ENCODE results near the gene CLTRN.

CLTRN gene

GRCh38 chrX:15607067-15607466 lies 57.5 kb downstream of the CLTRN start:
- Histone ChIP-seq H3K9ac (ENCODE audit: low read length) (no peak overlapping the region), H3K27me3 (ENCODE audit: control insufficient read depth in 1 of 2, insufficient read depth in 1 of 2, low read length in 2 of 2) (peaks cover 0 to 24% of the 10 kb centered on the region in 2 experiments), H3K9me3 (ENCODE audit: control insufficient read depth, low read length) (no peaks in the 10 kb centered on the region), H3K79me1 (replicated peaks; ENCODE audit: low read length, poor library complexity, severe bottlenecking) (no peaks in the 10 kb centered on the region), H3K4me2 (ENCODE audit: low read length, poor library complexity, severe bottlenecking) (no peak overlapping the region), H2BK12ac (ENCODE audit: low read length in 2 of 2) (no peak overlapping the region), H4K91ac (ENCODE audit: low read length) (no peak overlapping the region), H3K18ac (ENCODE audit: low read depth in 1 of 2, low read length in 2 of 2) (no peak overlapping the region), H3K36me3 (ENCODE audit: control insufficient read depth in 1 of 2, insufficient read depth in 2 of 2, low read depth in 1 of 2, low read length in 2 of 2) (no peaks in the 10 kb centered on the region), H2AK5ac (ENCODE audit: low read length, severe bottlenecking) (no peak overlapping the region), H3K27ac (ENCODE audit: low read length, poor library complexity, severe bottlenecking) (no peak overlapping the region), H3K14ac (ENCODE audit: low read length in 2 of 2) (no peak overlapping the region), H2BK15ac (ENCODE audit: low read depth, poor library complexity, severe bottlenecking) (no peak overlapping the region), H3K4ac (ENCODE audit: low read depth in 1 of 2, low read length in 2 of 2) (no peak overlapping the region), H3K4me3 (ENCODE audit: insufficient read depth in 1 of 2, low read depth in 1 of 2, low read length in 2 of 2) (no peak overlapping the region), H2BK120ac (ENCODE audit: low read depth, low read length) (no peak overlapping the region), H3K4me1 (ENCODE audit: control insufficient read depth, insufficient read depth, low read depth, low read length) (no peaks in the 10 kb centered on the region), H2BK5ac (ENCODE audit: low read depth, low read length, poor library complexity, severe bottlenecking) (no peak overlapping the region), H4K8ac (ENCODE audit: low read length) (no peak overlapping the region), H3K23ac (ENCODE audit: low read length in 2 of 2) (no peak overlapping the region), H2AFZ (ENCODE audit: low read depth, low read length) (no peak overlapping the region)
- DNase-seq = no peak
- 90% methylated on average over 3 of the region's 5 CpGs for WGBS

GRCh38 chrX:15606136-15606535 lies 58.5 kb downstream of the CLTRN start:
- no peak overlapping the region for H2AFZ ChIP-seq (ENCODE audit: low read depth, low read length)
- H3K9ac ChIP-seq (ENCODE audit: low read length) = no peak overlapping the region
- no peak overlapping the region for H3K18ac ChIP-seq (ENCODE audit: low read depth in 1 of 2, low read length in 2 of 2)
- H4K91ac ChIP-seq (ENCODE audit: low read length) = no peak overlapping the region
- no peaks in the 10 kb centered on the region for H3K4me1 ChIP-seq (ENCODE audit: control insufficient read depth, insufficient read depth, low read depth, low read length)
- no peaks in the 10 kb centered on the region for H3K36me3 ChIP-seq (ENCODE audit: control insufficient read depth in 1 of 2, insufficient read depth in 2 of 2, low read depth in 1 of 2, low read length in 2 of 2)
- H3K27me3 ChIP-seq (ENCODE audit: control insufficient read depth in 1 of 2, insufficient read depth in 1 of 2, low read length in 2 of 2) = peaks cover 0 to 24% of the 10 kb centered on the region in 2 experiments
- H3K79me1 ChIP-seq (replicated peaks; ENCODE audit: low read length, poor library complexity, severe bottlenecking) = no peaks in the 10 kb centered on the region
- H4K8ac ChIP-seq (ENCODE audit: low read length) = no peak overlapping the region
- no peak overlapping the region for H3K27ac ChIP-seq (ENCODE audit: low read length, poor library complexity, severe bottlenecking)
- no peak overlapping the region for H3K4me2 ChIP-seq (ENCODE audit: low read length, poor library complexity, severe bottlenecking)
- H3K14ac ChIP-seq (ENCODE audit: low read length in 2 of 2) = no peak overlapping the region
- no peak for DNase-seq
- H2BK120ac ChIP-seq (ENCODE audit: low read depth, low read length) = no peak overlapping the region
- no peak overlapping the region for H2BK12ac ChIP-seq (ENCODE audit: low read length in 2 of 2)
- no peaks in the 10 kb centered on the region for H3K9me3 ChIP-seq (ENCODE audit: control insufficient read depth, low read length)
- no peak overlapping the region for H2BK5ac ChIP-seq (ENCODE audit: low read depth, low read length, poor library complexity, severe bottlenecking)
- H3K4ac ChIP-seq (ENCODE audit: low read depth in 1 of 2, low read length in 2 of 2) = no peak overlapping the region
- H3K23ac ChIP-seq (ENCODE audit: low read length in 2 of 2) = no peak overlapping the region
- no peak overlapping the region for H2AK5ac ChIP-seq (ENCODE audit: low read length, severe bottlenecking)
- H2BK15ac ChIP-seq (ENCODE audit: low read depth, poor library complexity, severe bottlenecking) = no peak overlapping the region
- 20% methylated on average over 1 of the region's 1 CpG for WGBS
- H3K4me3 ChIP-seq (ENCODE audit: insufficient read depth in 1 of 2, low read depth in 1 of 2, low read length in 2 of 2) = no peak overlapping the region

- Histone ChIP-seq H3K27me3 (ENCODE audit: control insufficient read depth in 1 of 2, insufficient read depth in 1 of 2, low read length in 2 of 2) (peaks cover 0 to 22% of the 10 kb centered on the region in 2 experiments), H3K23ac (ENCODE audit: low read length in 2 of 2) (no peak overlapping the region), H4K91ac (ENCODE audit: low read length) (no peak overlapping the region), H3K36me3 (ENCODE audit: control insufficient read depth in 1 of 2, insufficient read depth in 2 of 2, low read depth in 1 of 2, low read length in 2 of 2) (no peaks in the 10 kb centered on the region), H4K8ac (ENCODE audit: low read length) (no peak overlapping the region), H3K9ac (ENCODE audit: low read length) (no peak overlapping the region), H3K4ac (ENCODE audit: low read depth in 1 of 2, low read length in 2 of 2) (no peak overlapping the region), H2AK5ac (ENCODE audit: low read length, severe bottlenecking) (no peak overlapping the region), H3K4me3 (ENCODE audit: insufficient read depth in 1 of 2, low read depth in 1 of 2, low read length in 2 of 2) (no peak overlapping the region), H2BK15ac (ENCODE audit: low read depth, poor library complexity, severe bottlenecking) (no peak overlapping the region), H3K4me2 (ENCODE audit: low read length, poor library complexity, severe bottlenecking) (no peak overlapping the region), H3K4me1 (ENCODE audit: control insufficient read depth, insufficient read depth, low read depth, low read length) (no peaks in the 10 kb centered on the region), H2BK5ac (ENCODE audit: low read depth, low read length, poor library complexity, severe bottlenecking) (no peak overlapping the region), H2BK120ac (ENCODE audit: low read depth, low read length) (no peak overlapping the region), H3K18ac (ENCODE audit: low read depth in 1 of 2, low read length in 2 of 2) (no peak overlapping the region), H3K9me3 (ENCODE audit: control insufficient read depth, low read length) (no peaks in the 10 kb centered on the region), H3K79me1 (replicated peaks; ENCODE audit: low read length, poor library complexity, severe bottlenecking) (no peaks in the 10 kb centered on the region), H2BK12ac (ENCODE audit: low read length in 2 of 2) (no peak overlapping the region), H2AFZ (ENCODE audit: low read depth, low read length) (no peak overlapping the region), H3K27ac (ENCODE audit: low read length, poor library complexity, severe bottlenecking) (no peak overlapping the region), H3K14ac (ENCODE audit: low read length in 2 of 2) (no peak overlapping the region)
- WGBS = no CpG with 5 or more reads among the region's 1 CpG
- no peak for DNase-seq
Observed at GRCh38 chrX:15605226-15605625, 59.4 kb downstream of the CLTRN start.

GRCh38 chrX:15602761-15603160 lies 61.8 kb downstream of the CLTRN start:
- no peak overlapping the region for H3K4me3 ChIP-seq (ENCODE audit: insufficient read depth in 1 of 2, low read depth in 1 of 2, low read length in 2 of 2)
- H3K79me1 ChIP-seq (replicated peaks; ENCODE audit: low read length, poor library complexity, severe bottlenecking) = no peaks in the 10 kb centered on the region
- H4K8ac ChIP-seq (ENCODE audit: low read length) = no peak overlapping the region
- no peak overlapping the region for H3K23ac ChIP-seq (ENCODE audit: low read length in 2 of 2)
- H3K27me3 ChIP-seq (ENCODE audit: control insufficient read depth in 1 of 2, insufficient read depth in 1 of 2, low read length in 2 of 2) = peaks cover 0 to 31% of the 10 kb centered on the region in 2 experiments
- no peak overlapping the region for H3K4me2 ChIP-seq (ENCODE audit: low read length, poor library complexity, severe bottlenecking)
- H3K36me3 ChIP-seq (ENCODE audit: control insufficient read depth in 1 of 2, insufficient read depth in 2 of 2, low read depth in 1 of 2, low read length in 2 of 2) = no peaks in the 10 kb centered on the region
- no peaks in the 10 kb centered on the region for H3K9me3 ChIP-seq (ENCODE audit: control insufficient read depth, low read length)
- no peak overlapping the region for H2AK5ac ChIP-seq (ENCODE audit: low read length, severe bottlenecking)
- H2BK15ac ChIP-seq (ENCODE audit: low read depth, poor library complexity, severe bottlenecking) = no peak overlapping the region
- no peak overlapping the region for H3K27ac ChIP-seq (ENCODE audit: low read length, poor library complexity, severe bottlenecking)
- H2BK5ac ChIP-seq (ENCODE audit: low read depth, low read length, poor library complexity, severe bottlenecking) = no peak overlapping the region
- H2BK12ac ChIP-seq (ENCODE audit: low read length in 2 of 2) = no peak overlapping the region
- DNase-seq = no peak
- H2BK120ac ChIP-seq (ENCODE audit: low read depth, low read length) = no peak overlapping the region
- no peak overlapping the region for H3K18ac ChIP-seq (ENCODE audit: low read depth in 1 of 2, low read length in 2 of 2)
- H4K91ac ChIP-seq (ENCODE audit: low read length) = no peak overlapping the region
- WGBS = 73% methylated on average over 5 of the region's 5 CpGs
- no peak overlapping the region for H2AFZ ChIP-seq (ENCODE audit: low read depth, low read length)
- H3K4me1 ChIP-seq (ENCODE audit: control insufficient read depth, insufficient read depth, low read depth, low read length) = no peaks in the 10 kb centered on the region
- H3K9ac ChIP-seq (ENCODE audit: low read length) = no peak overlapping the region
- H3K14ac ChIP-seq (ENCODE audit: low read length in 2 of 2) = no peak overlapping the region
- no peak overlapping the region for H3K4ac ChIP-seq (ENCODE audit: low read depth in 1 of 2, low read length in 2 of 2)
